ENCODE measurements around the gene CAPN11.

The CAPN11 gene

DNA sequence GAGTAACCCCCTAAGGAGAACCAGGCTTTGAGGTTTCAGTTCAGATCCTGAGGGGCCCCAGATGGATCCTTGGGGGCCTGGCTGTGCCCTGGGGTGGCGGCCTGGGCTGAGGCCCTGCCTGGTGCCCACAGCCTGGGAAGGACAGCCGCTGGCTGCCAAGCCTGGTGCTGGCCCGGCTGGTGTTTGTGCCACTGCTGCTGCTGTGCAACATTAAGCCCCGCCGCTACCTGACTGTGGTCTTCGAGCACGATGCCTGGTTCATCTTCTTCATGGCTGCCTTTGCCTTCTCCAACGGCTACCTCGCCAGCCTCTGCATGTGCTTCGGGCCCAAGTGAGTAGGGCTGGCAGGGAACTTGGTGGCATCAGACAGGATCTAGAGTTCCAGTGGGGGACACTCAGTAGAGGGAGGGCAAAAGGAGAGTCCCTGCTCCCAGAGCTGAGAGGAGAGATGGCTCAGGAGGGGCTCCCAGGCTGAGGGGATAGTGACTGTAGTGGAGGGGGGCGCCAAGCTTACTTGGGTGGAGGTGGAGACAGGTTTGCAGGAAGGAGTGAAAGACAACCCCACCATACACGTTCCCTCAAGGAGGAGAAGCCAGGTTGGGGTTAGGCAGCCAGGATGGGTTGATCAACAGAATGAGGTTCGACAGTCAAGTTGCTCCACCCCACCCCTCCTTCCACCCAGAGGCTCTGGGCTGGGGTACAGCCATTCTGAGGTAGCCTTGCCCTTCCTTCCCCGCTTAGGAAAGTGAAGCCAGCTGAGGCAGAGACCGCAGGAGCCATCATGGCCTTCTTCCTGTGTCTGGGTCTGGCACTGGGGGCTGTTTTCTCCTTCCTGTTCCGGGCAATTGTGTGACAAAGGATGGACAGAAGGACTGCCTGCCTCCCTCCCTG lies 74.3 kb downstream of the CAPN11 start:
- no peak for DNase-seq (ENCODE audit: low read depth, low spot score)
- no peak overlapping the region for H3K4me3 ChIP-seq (ENCODE audit: low read length)

DNA sequence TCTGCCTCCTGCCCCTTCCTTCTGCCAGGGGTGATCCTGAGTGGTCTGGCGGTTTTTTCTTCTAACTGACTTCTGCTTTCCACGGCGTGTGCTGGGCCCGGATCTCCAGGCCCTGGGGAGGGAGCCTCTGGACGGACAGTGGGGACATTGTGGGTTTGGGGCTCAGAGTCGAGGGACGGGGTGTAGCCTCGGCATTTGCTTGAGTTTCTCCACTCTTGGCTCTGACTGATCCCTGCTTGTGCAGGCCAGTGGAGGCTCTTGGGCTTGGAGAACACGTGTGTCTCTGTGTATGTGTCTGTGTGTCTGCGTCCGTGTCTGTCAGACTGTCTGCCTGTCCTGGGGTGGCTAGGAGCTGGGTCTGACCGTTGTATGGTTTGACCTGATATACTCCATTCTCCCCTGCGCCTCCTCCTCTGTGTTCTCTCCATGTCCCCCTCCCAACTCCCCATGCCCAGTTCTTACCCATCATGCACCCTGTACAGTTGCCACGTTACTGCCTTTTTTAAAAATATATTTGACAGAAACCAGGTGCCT lies 75.0 kb downstream of the CAPN11 start:
- no peak for DNase-seq (ENCODE audit: low read depth, low spot score)
- no peak overlapping the region for H3K4me3 ChIP-seq (ENCODE audit: low read length)

Measured in Jurkat, Clone E6-1 (cell line).